Ovary (tissue), 9 donors: ENCODE measurements around the gene PCTP. TPM values are rescaled to one million over a fixed set of nuclear protein-coding genes. Genes with fewer than 3 reads are reported as not detected.

Experiments used
- DNase-seq, 5 donors: peaks; one replicate each; pipeline ENCODE4 v3.0.0-alpha.2; 2019 to 2020
- H3K27ac ChIP-seq, 2 donors: fragments of 200-600 bp; one replicate each; pipeline versions ENCODE4 v1.5.1 to v1.8.0; 2019 to 2022
- H3K27me3 ChIP-seq: fragments of 200-600 bp; one replicate; pipeline ENCODE4 v1.8.0; 2022
- H3K36me3 ChIP-seq: fragments of 200-600 bp; sonication (generic); one replicate; pipeline ENCODE4 v1.5.1; 2019
- H3K4me1 ChIP-seq: one replicate; pipeline ENCODE4 v1.8.1; 2013; ENCODE audit warnings: mild to moderate bottlenecking, moderate library complexity; ENCODE audit not compliant: insufficient read depth
- H3K4me3 ChIP-seq: fragments of 200-600 bp; sonication (generic); one replicate; pipeline ENCODE4 v1.5.1; 2017
- H3K9me3 ChIP-seq, 2 donors: fragments of 200-600 bp in 1 of 2; sonication (generic) in 1 of 2; one replicate each; pipeline versions ENCODE4 v1.5.1 to v1.8.1; 2013 to 2019; ENCODE audit warnings: mild to moderate bottlenecking in 1 of 2, moderate library complexity in 1 of 2
- EP300 ChIP-seq: sonication (generic); formaldehyde crosslinking; IDR thresholded peaks from one replicate; pipeline ENCODE4 v1.6.1; 2017; ENCODE audit warnings: antibody characterized with exemption
- POLR2A ChIP-seq: fragments of 450-650 bp; IDR thresholded peaks from one replicate; pipeline ENCODE4 v1.6.1; 2017; ENCODE audit warnings: antibody characterized with exemption, mild to moderate bottlenecking, moderate library complexity
- WGBS, 3 donors: extraction: QIAGEN DNeasy Blood & Tissue Kit in 1 of 3; methylation state at CpG; one replicate each; pipeline versions ENCODE4 v1.1.5 to v1.1.7; 2013 to 2017; 5-methylcytosine and 5-hydroxymethylcytosine counted together
- intact Hi-C, 4 donors: fragments of 100-400 bp; cut with DNase I; formaldehyde crosslinking; loops; one replicate each; pipeline versions ENCODE4 v1.11.0 to v1.15.1; 2022 to 2023
- polyA plus RNA-seq, 2 donors: library from polyadenylated mRNA; stranded (reverse); fragments of 200-250 nt in 1 of 2; fragments of 350-450 nt in 1 of 2; fragmentation: Illumina TruSeq in 1 of 2; extraction: RNeasy Lipid Tissue Mini Kit (QIAGEN cat#74804) in 1 of 2; gene quantifications; one replicate each; pipeline ENCODE4 v1.2.3, GENCODE V29; 2013 to 2014
- total RNA-seq, 7 donors: library from RNA; depleted of rRNA in 2 of 7; stranded (reverse); fragments of >200 nt in 2 of 7; fragmentation: NEBNext Ultra II Directional in 3 of 7; extraction: Animal tissue kit (Norgen Biotek cat#: 25700) in 3 of 7; gene quantifications; one replicate each; pipeline versions ENCODE4 v1.1.0 to v1.2.4, GENCODE V29; 2016 to 2023
- TF ChIP-seq, protein P1 (sequence below), 3 donors: fragments of 450-650 bp in 2 of 3; fragments of 200-600 bp in 1 of 3; IDR thresholded peaks; one replicate each; pipeline versions ENCODE4 v1.5.1 to v1.8.0; 2016 to 2022; ENCODE audit warnings: antibody characterized with exemption in 3 of 3, mild to moderate bottlenecking in 1 of 3
- donor health status: DM: no; HTN: no; CAD: no; lungs with moderate emphysema.
- donor health status: DM: no; HTN: no; CAD: no.
- donor health status: Bipolar disorder and iron deficiency.
- donor health status: DM: yes; HTN: yes; CAD: no.
- donor health status: DM: no; HTN: no; CAD: no.
- donor health status: DM: yes; HTN: yes; CAD: no.

Gene PCTP
- total and polyA plus RNA-seq, 9 donors, result 7.2 to 18.8 (median 11.8) TPM

DNA sequence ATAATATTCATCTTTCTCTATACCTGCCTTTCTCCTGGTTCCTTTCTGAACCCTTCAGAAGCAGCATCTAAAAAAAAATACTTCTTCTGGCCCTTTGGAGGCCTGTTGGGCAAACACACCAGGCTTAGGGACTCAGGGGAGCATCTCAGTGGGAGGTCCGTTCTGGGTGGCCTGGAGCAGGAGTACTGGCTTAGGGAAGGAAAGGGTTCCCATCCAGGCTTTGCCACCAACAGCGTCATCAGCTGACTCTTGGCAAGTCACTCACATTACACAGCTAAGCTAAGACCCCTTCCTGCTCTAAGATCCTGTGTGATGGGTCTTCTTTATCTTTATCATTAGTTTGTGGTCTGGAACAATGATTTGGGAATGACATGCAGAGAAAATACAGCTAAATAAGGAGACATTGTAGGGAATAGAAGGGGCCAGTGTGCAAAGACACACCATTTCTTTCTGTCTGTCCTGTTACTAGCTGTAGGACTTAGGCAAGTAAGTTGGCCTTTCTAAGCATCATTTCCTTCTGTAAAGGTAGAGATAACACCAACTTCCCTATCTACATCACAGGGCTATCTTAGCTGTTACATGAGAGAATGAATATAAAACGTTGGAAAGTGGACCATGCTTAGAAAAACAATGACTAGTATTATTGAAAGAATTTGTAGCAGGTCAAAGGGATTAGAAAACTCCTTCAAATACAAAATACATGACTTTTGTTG, 9.9 kb downstream of the PCTP start:
- H3K27ac ChIP-seq, result no peak overlapping the region
- H3K4me1 ChIP-seq, result no peaks in the 10 kb centered on the region
- no peak for TF ChIP-seq EP300
- TF ChIP-seq, protein P1, sequence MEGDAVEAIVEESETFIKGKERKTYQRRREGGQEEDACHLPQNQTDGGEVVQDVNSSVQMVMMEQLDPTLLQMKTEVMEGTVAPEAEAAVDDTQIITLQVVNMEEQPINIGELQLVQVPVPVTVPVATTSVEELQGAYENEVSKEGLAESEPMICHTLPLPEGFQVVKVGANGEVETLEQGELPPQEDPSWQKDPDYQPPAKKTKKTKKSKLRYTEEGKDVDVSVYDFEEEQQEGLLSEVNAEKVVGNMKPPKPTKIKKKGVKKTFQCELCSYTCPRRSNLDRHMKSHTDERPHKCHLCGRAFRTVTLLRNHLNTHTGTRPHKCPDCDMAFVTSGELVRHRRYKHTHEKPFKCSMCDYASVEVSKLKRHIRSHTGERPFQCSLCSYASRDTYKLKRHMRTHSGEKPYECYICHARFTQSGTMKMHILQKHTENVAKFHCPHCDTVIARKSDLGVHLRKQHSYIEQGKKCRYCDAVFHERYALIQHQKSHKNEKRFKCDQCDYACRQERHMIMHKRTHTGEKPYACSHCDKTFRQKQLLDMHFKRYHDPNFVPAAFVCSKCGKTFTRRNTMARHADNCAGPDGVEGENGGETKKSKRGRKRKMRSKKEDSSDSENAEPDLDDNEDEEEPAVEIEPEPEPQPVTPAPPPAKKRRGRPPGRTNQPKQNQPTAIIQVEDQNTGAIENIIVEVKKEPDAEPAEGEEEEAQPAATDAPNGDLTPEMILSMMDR (IDR thresholded peaks at IDR 0.05), result no peak
- TF ChIP-seq POLR2A, result no peak
- H3K4me3 ChIP-seq, result no peak overlapping the region
- H3K9me3 ChIP-seq, result no peaks in the 10 kb centered on the region
- no peaks in the 10 kb centered on the region for H3K36me3 ChIP-seq
- H3K27me3 ChIP-seq, result no peaks in the 10 kb centered on the region
- no peak for DNase-seq
- intact Hi-C loops, result no loop called here
- WGBS, 3 donors, result 45 to 50% (median 46%) methylated on average over 3 of the region's 3 CpGs

- Histone ChIP-seq H3K27me3 (no peaks in the 10 kb centered on the region), H3K4me1 (no peaks in the 10 kb centered on the region), H3K27ac (no peak overlapping the region), H3K4me3 (no peak overlapping the region), H3K9me3 (no peaks in the 10 kb centered on the region), H3K36me3 (no peaks in the 10 kb centered on the region)
- 91 to 97% (median 94%) methylated on average over 6 of the region's 6 CpGs for WGBS, 3 donors
- DNase-seq, result no peak
- TF ChIP-seq, protein P1 (IDR thresholded peaks at IDR 0.05), result no peak
- TF ChIP-seq EP300 (no peak), POLR2A (no peak)
- intact Hi-C loops, result no loop called here
These were observed 11.4 kb downstream of the PCTP start for GRCh38 chr17:55762086-55762858.

- intact Hi-C loops, result no loop called here
- 74 to 87% (median 80%) methylated on average over 6 of the region's 6 CpGs for WGBS, 3 donors
- no peaks in the 10 kb centered on the region for H3K4me1 ChIP-seq
These were observed 13.0 kb downstream of the PCTP start for GRCh38 chr17:55763856-55764255.

DNA sequence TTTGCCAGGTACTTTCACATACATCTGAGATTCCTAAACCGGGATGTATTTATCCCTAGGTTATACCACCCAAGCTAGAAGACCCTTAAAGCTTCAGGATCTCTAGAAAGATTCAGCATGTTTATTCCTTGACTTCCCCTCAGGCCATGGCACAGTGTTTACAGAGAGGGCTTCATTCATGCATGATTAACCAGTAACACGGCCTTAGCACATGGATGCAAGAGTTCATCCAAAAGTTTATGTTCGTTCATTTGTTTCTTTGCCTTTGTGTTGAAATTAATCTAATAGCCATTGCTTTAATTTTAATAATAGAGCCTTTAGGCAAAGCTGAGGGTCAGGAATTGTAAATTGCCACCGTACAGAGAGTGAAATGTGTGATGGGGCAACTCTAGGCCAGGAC, 13.8 kb downstream of the PCTP start:
- DNase-seq, result no peak
- Histone ChIP-seq H3K27me3 (no peaks in the 10 kb centered on the region), H3K4me3 (no peak overlapping the region), H3K36me3 (no peaks in the 10 kb centered on the region), H3K4me1 (no peaks in the 10 kb centered on the region), H3K9me3 (no peaks in the 10 kb centered on the region), H3K27ac (no peak overlapping the region)
- 93 to 95% (median 94%) methylated on average over 4 of the region's 4 CpGs for WGBS, 3 donors
- TF ChIP-seq EP300 (no peak), POLR2A (no peak)
- TF ChIP-seq, protein P1 (IDR thresholded peaks at IDR 0.05), result no peak
- intact Hi-C loops, result no loop called here

More at GRCh38 chr17:55763856-55764255, 13.0 kb downstream of the PCTP start:
- Histone ChIP-seq H3K9me3 (no peaks in the 10 kb centered on the region), H3K4me3 (no peak overlapping the region), H3K36me3 (no peaks in the 10 kb centered on the region), H3K27ac (no peak overlapping the region), H3K27me3 (no peaks in the 10 kb centered on the region)
- DNase-seq, result no peak
- TF ChIP-seq, protein P1 (IDR thresholded peaks at IDR 0.05), result no peak
